ENCODE data around the gene ENSA.
"Not testable (repeated sequence)": the region's sequence is repeated elsewhere in the genome, so short reads cannot be mapped to it uniquely, and the experiment has no call there.

ENSA gene

GRCh38 chr1:150581962-150582361 lies 47.5 kb downstream of the ENSA start:
- CTCF ChIA-PET, result interaction anchor here (1.1 to 13.1 kb wide), 3 partner anchors 16 to 22 kb away, joined by 3 to 221 read pairs (median 8); no protein-coding TSS in a partner anchor
- H3K9me3 Mint-ChIP-seq, H3K4me3 Mint-ChIP-seq, DNase-seq, H3K27ac Mint-ChIP-seq, H3K27me3 Mint-ChIP-seq: not testable (repeated sequence)
- H3K4me1 Mint-ChIP-seq, result peaks cover 19% of the 10 kb centered on the region
- H3K36me3 Mint-ChIP-seq, result peaks cover 27% of the 10 kb centered on the region

- not testable (repeated sequence) for DNase-seq, H3K9me3 Mint-ChIP-seq, H3K27ac Mint-ChIP-seq, H3K27me3 Mint-ChIP-seq, H3K4me3 Mint-ChIP-seq
- peaks cover 31% of the 10 kb centered on the region for H3K36me3 Mint-ChIP-seq
- CTCF ChIA-PET, result interaction anchor here (13.1 kb wide), 1 partner anchor 18 kb away, joined by 221 read pairs; no protein-coding TSS in a partner anchor
- H3K4me1 Mint-ChIP-seq, result peaks cover 19% of the 10 kb centered on the region
Measured at GRCh38 chr1:150581437-150581836, 48.0 kb downstream of the ENSA start.

- Mint-ChIP-seq H3K27ac (peak overlapping the region; percentile 96), H3K36me3 (peaks cover 35% of the 10 kb centered on the region), H3K4me3 (peak overlapping the region; percentile 79), H3K4me1 (peaks cover 21% of the 10 kb centered on the region)
- CTCF ChIA-PET, result interaction anchor here (1.5 to 13.1 kb wide), 3 partner anchors 17 to 43 kb away, joined by 4 to 221 read pairs (median 36); no protein-coding TSS in a partner anchor
- DNase-seq, H3K9me3 Mint-ChIP-seq, H3K27me3 Mint-ChIP-seq: not testable (repeated sequence)
Measured at GRCh38 chr1:150580966-150581365, 48.4 kb downstream of the ENSA start.

GRCh38 chr1:150579945-150580642 lies 49.3 kb downstream of the ENSA start:
- CTCF ChIA-PET, result interaction anchor here (0.9 to 13.1 kb wide), 11 partner anchors 10 to 342 kb away, joined by 3 to 221 read pairs (median 4); partner anchors contain the start of gene ENSA
- Mint-ChIP-seq H3K36me3 (peaks cover 42% of the 10 kb centered on the region), H3K4me1 (peaks cover 21% of the 10 kb centered on the region), H3K4me3 (peak overlapping the region; percentile 79), H3K27ac (peak overlapping the region; percentile 96), H3K27me3 (no peaks in the 10 kb centered on the region), H3K9me3 (no peaks in the 10 kb centered on the region)
- DNase-seq, result no peak

- Mint-ChIP-seq H3K36me3 (peaks cover 49% of the 10 kb centered on the region), H3K9me3 (no peaks in the 10 kb centered on the region), H3K4me3 (peak within 1 kb of the TSS; percentile 96), H3K27ac (peak within 1 kb of the TSS; percentile 96), H3K27me3 (no peaks in the 10 kb centered on the region), H3K4me1 (peaks cover 29% of the 10 kb centered on the region)
- CTCF ChIA-PET, result interaction anchor here (0.9 to 13.1 kb wide), 10 partner anchors 9 to 343 kb away, joined by 3 to 221 read pairs (median 4); partner anchors contain the start of gene ENSA
- peak; percentile 94 for DNase-seq
Measured at GRCh38 chr1:150579110-150579944, 50.1 kb downstream of the ENSA start, which contains the start of gene MCL1. Gene MCL1, minus strand, starts transcription at chr1:150579610. Its CDS starts 80 bp downstream, at chr1:150579530.

- H3K27me3 Mint-ChIP-seq, result no peaks in the 10 kb centered on the region
- peaks cover 34% of the 10 kb centered on the region for H3K4me1 Mint-ChIP-seq
- peak overlapping the region; percentile 96 for H3K27ac Mint-ChIP-seq
- DNase-seq, result peak; percentile 59
- peak overlapping the region; percentile 96 for H3K4me3 Mint-ChIP-seq
- H3K36me3 Mint-ChIP-seq, result peaks cover 56% of the 10 kb centered on the region
- H3K9me3 Mint-ChIP-seq, result no peaks in the 10 kb centered on the region
- CTCF ChIA-PET, result interaction anchor here (1.5 to 13.1 kb wide), 4 partner anchors 8 to 42 kb away, joined by 4 to 221 read pairs (median 22); no protein-coding TSS in a partner anchor
Measured at GRCh38 chr1:150578272-150579109, 50.9 kb downstream of the ENSA start.

GRCh38 chr1:150577557-150578271 lies 51.7 kb downstream of the ENSA start:
- Mint-ChIP-seq H3K9me3 (no peaks in the 10 kb centered on the region), H3K27ac (peak overlapping the region; percentile 96), H3K4me3 (peak overlapping the region; percentile 96), H3K36me3 (peaks cover 64% of the 10 kb centered on the region), H3K4me1 (peaks cover 42% of the 10 kb centered on the region), H3K27me3 (no peaks in the 10 kb centered on the region)
- no peak for DNase-seq
- CTCF ChIA-PET, result interaction anchor here (5.7 to 13.1 kb wide), 2 partner anchors 14 to 43 kb away, joined by 36 to 221 read pairs; no protein-coding TSS in a partner anchor

- peaks cover 70% of the 10 kb centered on the region for H3K36me3 Mint-ChIP-seq
- no peaks in the 10 kb centered on the region for H3K9me3 Mint-ChIP-seq
- peak overlapping the region; percentile 96 for H3K27ac Mint-ChIP-seq
- CTCF ChIA-PET, result interaction anchor here (1.3 to 13.1 kb wide), 3 partner anchors 13 to 44 kb away, joined by 3 to 221 read pairs (median 36); no protein-coding TSS in a partner anchor
- H3K4me3 Mint-ChIP-seq, result peak overlapping the region; percentile 96
- H3K4me1 Mint-ChIP-seq, result peaks cover 45% of the 10 kb centered on the region
- no peaks in the 10 kb centered on the region for H3K27me3 Mint-ChIP-seq
- DNase-seq, result no peak
Measured at GRCh38 chr1:150576794-150577556, 52.4 kb downstream of the ENSA start.

- Mint-ChIP-seq H3K36me3 (peaks cover 73% of the 10 kb centered on the region), H3K27ac (peak overlapping the region; percentile 96), H3K27me3 (no peaks in the 10 kb centered on the region), H3K4me1 (peaks cover 50% of the 10 kb centered on the region), H3K4me3 (peak overlapping the region; percentile 96), H3K9me3 (no peaks in the 10 kb centered on the region)
- no peak for DNase-seq
- CTCF ChIA-PET, result interaction anchor here (1.3 to 13.1 kb wide), 3 partner anchors 13 to 44 kb away, joined by 3 to 221 read pairs (median 36); no protein-coding TSS in a partner anchor
Measured at GRCh38 chr1:150576367-150576711, 53.1 kb downstream of the ENSA start.

GRCh38 chr1:150575518-150576366 lies 53.7 kb downstream of the ENSA start:
- peak overlapping the region; percentile 96 for H3K27ac Mint-ChIP-seq
- H3K4me1 Mint-ChIP-seq, result peaks cover 51% of the 10 kb centered on the region
- no peak for DNase-seq
- CTCF ChIA-PET, result interaction anchor here (1.3 to 13.1 kb wide), 3 partner anchors 12 to 45 kb away, joined by 3 to 221 read pairs (median 36); no protein-coding TSS in a partner anchor
- no peaks in the 10 kb centered on the region for H3K9me3 Mint-ChIP-seq
- peak overlapping the region; percentile 96 for H3K4me3 Mint-ChIP-seq
- H3K27me3 Mint-ChIP-seq, result no peaks in the 10 kb centered on the region
- H3K36me3 Mint-ChIP-seq, result peaks cover 79% of the 10 kb centered on the region

- Mint-ChIP-seq H3K4me1 (peaks cover 51% of the 10 kb centered on the region), H3K36me3 (peaks cover 84% of the 10 kb centered on the region), H3K4me3 (peak overlapping the region; percentile 96), H3K27ac (peak overlapping the region; percentile 96), H3K9me3 (no peaks in the 10 kb centered on the region), H3K27me3 (no peaks in the 10 kb centered on the region)
- no peak for DNase-seq
- CTCF ChIA-PET, result interaction anchor here (1.3 to 13.1 kb wide), 2 partner anchors 12 to 47 kb away, joined by 3 to 221 read pairs; no protein-coding TSS in a partner anchor
Measured at GRCh38 chr1:150575072-150575489, 54.3 kb downstream of the ENSA start.
